Fibroblast of lung (primary cell): ENCODE measurements around the gene IQSEC3. TPM values are rescaled to one million over a fixed set of nuclear protein-coding genes. Genes with fewer than 3 reads are reported as not detected.

ENCODE experiments used
- DNase-seq, 2 donors: peaks; one replicate each; pipeline versions ENCODE4 v3.0.0 to v3.0.0-alpha.2; 2010; ENCODE audit warnings: low read depth in 2 of 2
- H2AFZ ChIP-seq: 2 replicates; pipeline ENCODE4 v1.5.1; 2012; ENCODE audit warnings: low read length, control low read depth, inconsistent platforms
- H3K27ac ChIP-seq: 2 replicates; pipeline ENCODE4 v1.5.1; 2011; ENCODE audit warnings: low read length, control low read depth; ENCODE audit not compliant: insufficient read depth
- H3K27me3 ChIP-seq: 2 replicates; pipeline ENCODE4 v1.5.1; 2011; ENCODE audit warnings: mild to moderate bottlenecking, low read length; ENCODE audit not compliant: control insufficient read depth, insufficient read depth
- H3K36me3 ChIP-seq: 2 replicates; pipeline ENCODE4 v1.5.1; 2011; ENCODE audit warnings: low read length; ENCODE audit not compliant: control insufficient read depth, insufficient read depth
- H3K4me1 ChIP-seq: 2 replicates; pipeline ENCODE4 v1.5.1; 2011; ENCODE audit warnings: low read length; ENCODE audit not compliant: control insufficient read depth, insufficient read depth; ENCODE audit errors: extremely low read depth
- H3K4me2 ChIP-seq: 2 replicates; pipeline ENCODE4 v1.5.1; 2011; ENCODE audit warnings: low read length, control low read depth; ENCODE audit not compliant: insufficient read depth; ENCODE audit errors: extremely low read depth
- H3K4me3 ChIP-seq, 4 experiments: fragments of 200-600 bp in 1 of 4; sonication (generic) in 1 of 4; replicated peaks in 1 of 4; 2 replicates each; pipeline ENCODE4 v1.5.1; 2011 to 2016; ENCODE audit warnings: low read length in 4 of 4, low read depth in 3 of 4, mild to moderate bottlenecking in 3 of 4, control low read depth in 2 of 4, inconsistent platforms in 1 of 4, mixed read lengths in 1 of 4; ENCODE audit not compliant: insufficient read depth in 1 of 4; ENCODE audit errors: control extremely low read depth in 1 of 4
- H3K79me2 ChIP-seq: 2 replicates; pipeline ENCODE4 v1.5.1; 2012; ENCODE audit warnings: mild to moderate bottlenecking, low read length, inconsistent platforms; ENCODE audit not compliant: control insufficient read depth, insufficient read depth
- H3K9ac ChIP-seq: 2 replicates; pipeline ENCODE4 v1.5.1; 2011; ENCODE audit warnings: mild to moderate bottlenecking, low read length, control low read depth; ENCODE audit not compliant: insufficient read depth
- H3K9me3 ChIP-seq: 2 replicates; pipeline ENCODE4 v1.5.1; 2012; ENCODE audit warnings: low read depth, low read length; ENCODE audit not compliant: control insufficient read depth, insufficient read depth
- H4K20me1 ChIP-seq: 2 replicates; pipeline ENCODE4 v1.5.1; 2011; ENCODE audit warnings: low read length; ENCODE audit not compliant: control insufficient read depth, insufficient read depth; ENCODE audit errors: extremely low read depth
- CTCF ChIP-seq, 2 donors: IDR thresholded peaks in 1 of 2; conservative IDR thresholded peaks in 1 of 2; 1 replicate in 1 of 2; 2 replicates in 1 of 2; pipeline ENCODE4 v1.5.1; 2011 to 2012; ENCODE audit warnings: low read length in 2 of 2, control low read depth in 1 of 2, inconsistent platforms in 1 of 2, low read depth in 1 of 2, mild to moderate bottlenecking in 1 of 2
- EZH2 ChIP-seq: IDR thresholded peaks from 2 replicates; pipeline ENCODE4 v1.5.1; 2012; ENCODE audit warnings: low read length, control low read depth, mild to moderate bottlenecking; ENCODE audit errors: missing control alignments
- polyA plus RNA-seq, 2 donors: library from polyadenylated mRNA; depleted of rRNA in 1 of 2; stranded (reverse) in 1 of 2; unstranded in 1 of 2; fragments of >200 nt; gene quantifications; 2 replicates each; pipeline ENCODE4 v1.2.1, GENCODE V29; 2011 to 2012; ENCODE audit warnings: missing spikeins in 1 of 2
- total RNA-seq: library from RNA; depleted of rRNA; stranded (reverse); fragments of >200 nt; gene quantifications from 2 replicates; pipeline ENCODE4 v1.2.1, GENCODE V29; 2014

The IQSEC3 gene
- total and polyA plus RNA-seq, 2 donors (not counting 1 experiment from before 2014, with no cell fraction given) = 0.14 to 1.3 TPM

- Histone ChIP-seq H3K27me3 (peaks cover 18% of the 10 kb centered on the region), H3K4me1 (no peaks in the 10 kb centered on the region)
These were observed 142.7 kb downstream of the IQSEC3 start for GRCh38 chr12:209246-209645.

DNA sequence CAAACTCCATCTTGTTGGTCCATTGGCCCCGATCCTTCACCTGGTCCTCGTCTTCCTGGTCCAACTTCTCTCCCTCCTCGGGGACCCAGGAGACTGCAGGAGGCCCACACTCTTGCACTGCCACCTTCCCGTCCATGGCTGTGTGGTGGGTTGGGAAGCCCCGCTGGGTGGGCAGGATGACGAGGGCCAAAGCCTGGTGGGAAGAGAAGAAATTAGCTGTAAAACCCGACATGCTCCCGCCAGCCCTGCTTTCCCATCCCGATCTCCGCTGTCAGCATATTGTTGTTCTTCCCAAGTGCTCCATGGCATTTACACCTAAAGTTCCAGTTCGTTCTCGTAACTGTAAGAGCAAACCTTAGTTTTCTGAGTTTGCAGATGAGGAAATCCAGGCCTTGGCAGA is 143.3 kb downstream of the IQSEC3 start:
- H3K27ac ChIP-seq = no peak overlapping the region
- no peaks in the 10 kb centered on the region for H3K4me1 ChIP-seq
- no peaks in the 10 kb centered on the region for H3K36me3 ChIP-seq
- no peak overlapping the region for H3K9ac ChIP-seq
- TF ChIP-seq EZH2 = no peak
- DNase-seq = no peak
- peaks cover 14% of the 10 kb centered on the region for H3K27me3 ChIP-seq
- no peak overlapping the region for H3K4me3 ChIP-seq
- no peak overlapping the region for H3K4me2 ChIP-seq
- no peaks in the 10 kb centered on the region for H4K20me1 ChIP-seq
- H3K9me3 ChIP-seq = no peaks in the 10 kb centered on the region
- H2AFZ ChIP-seq = no peak overlapping the region
- H3K79me2 ChIP-seq = no peaks in the 10 kb centered on the region

More at GRCh38 chr12:209246-209645, 142.7 kb downstream of the IQSEC3 start:
- Histone ChIP-seq H3K9ac (no peak overlapping the region), H4K20me1 (no peaks in the 10 kb centered on the region), H2AFZ (no peak overlapping the region), H3K79me2 (no peaks in the 10 kb centered on the region), H3K36me3 (no peaks in the 10 kb centered on the region), H3K9me3 (no peaks in the 10 kb centered on the region), H3K4me2 (no peak overlapping the region), H3K4me3 (no peak overlapping the region), H3K27ac (no peak overlapping the region)
- DNase-seq = no peak
- TF ChIP-seq EZH2 = no peak
- no peak for TF ChIP-seq CTCF (conservative IDR thresholded peaks at IDR 0.05 in 1 of 2, IDR thresholded peaks at IDR 0.05 in 1 of 2; ENCODE audit: low read depth in 1 of 2, low read length in 2 of 2)

- Histone ChIP-seq H4K20me1 (no peaks in the 10 kb centered on the region), H3K79me2 (no peaks in the 10 kb centered on the region), H3K27me3 (peaks cover 15% of the 10 kb centered on the region), H3K27ac (no peak overlapping the region), H3K9me3 (no peaks in the 10 kb centered on the region), H3K36me3 (no peaks in the 10 kb centered on the region), H3K4me2 (no peak overlapping the region), H3K4me3 (no peak overlapping the region), H3K4me1 (no peaks in the 10 kb centered on the region), H2AFZ (no peak overlapping the region), H3K9ac (no peak overlapping the region)
- DNase-seq = no peak
- TF ChIP-seq EZH2 (no peak), CTCF (conservative IDR thresholded peaks at IDR 0.05 in 1 of 2, IDR thresholded peaks at IDR 0.05 in 1 of 2; ENCODE audit: low read depth in 1 of 2, low read length in 2 of 2) (no peak)
These were observed 143.9 kb downstream of the IQSEC3 start for GRCh38 chr12:210277-211141.
